ENCODE measurements around the gene MYO16.

MYO16 gene

GRCh38 chr13:109243311-109243951 lies 614.0 kb downstream of the MYO16 start:
- no peak for DNase-seq (ENCODE audit: low read depth)

- no peak for DNase-seq (ENCODE audit: low read depth)
Observed at GRCh38 chr13:109244566-109244965, 615.2 kb downstream of the MYO16 start.

- DNase-seq (ENCODE audit: low read depth) = no peak
Observed at GRCh38 chr13:109246001-109246400, 616.6 kb downstream of the MYO16 start.

GRCh38 chr13:109249780-109250528 lies 620.5 kb downstream of the MYO16 start:
- no peak for DNase-seq (ENCODE audit: low read depth)

- DNase-seq (ENCODE audit: low read depth) = no peak
Observed at GRCh38 chr13:109251956-109252355, 622.5 kb downstream of the MYO16 start.

- DNase-seq (ENCODE audit: low read depth) = no peak
Observed at GRCh38 chr13:109253316-109253715, 623.9 kb downstream of the MYO16 start.

GRCh38 chr13:109254274-109254673 lies 624.9 kb downstream of the MYO16 start:
- no peak for DNase-seq (ENCODE audit: low read depth)

GRCh38 chr13:109255141-109255856 lies 625.9 kb downstream of the MYO16 start:
- DNase-seq (ENCODE audit: low read depth) = no peak

- no peak for DNase-seq (ENCODE audit: low read depth)
Observed at GRCh38 chr13:109256866-109257760, 627.7 kb downstream of the MYO16 start.
